ENCODE measurements around the gene RNASE4.
"Not testable (repeated sequence)": the region's sequence is repeated elsewhere in the genome, so short reads cannot be mapped to it uniquely, and the experiment has no call there.

Gene RNASE4

GRCh38 chr14:20700965-20701364, 16.6 kb downstream of the RNASE4 start:
- not testable (repeated sequence) for DNase-seq

- DNase-seq, result peak; percentile 13
These were observed 22.4 kb downstream of the RNASE4 start for GRCh38 chr14:20706657-20707355.

- no peak for DNase-seq
These were observed 23.3 kb downstream of the RNASE4 start for GRCh38 chr14:20707622-20708021.

- no peak for DNase-seq
These were observed 26.9 kb downstream of the RNASE4 start for GRCh38 chr14:20711261-20711660.

GRCh38 chr14:20711685-20712084, 27.3 kb downstream of the RNASE4 start:
- DNase-seq, result peak; percentile 96

GRCh38 chr14:20712904-20713303, 28.5 kb downstream of the RNASE4 start:
- DNase-seq, result no peak

- DNase-seq, result peak; percentile 30
These were observed 30.4 kb downstream of the RNASE4 start for GRCh38 chr14:20714593-20715250.

- DNase-seq, result no peak
These were observed 35.4 kb downstream of the RNASE4 start for GRCh38 chr14:20719777-20720176.

- no peak for DNase-seq
These were observed 36.4 kb downstream of the RNASE4 start for GRCh38 chr14:20720741-20721140.

- no peak for DNase-seq
These were observed 37.7 kb downstream of the RNASE4 start for GRCh38 chr14:20722016-20722415.

- DNase-seq, result peak; percentile 39
These were observed 39.1 kb downstream of the RNASE4 start for GRCh38 chr14:20723488-20723887.

GRCh38 chr14:20726121-20726520, 41.8 kb downstream of the RNASE4 start:
- DNase-seq, result not testable (repeated sequence)

- DNase-seq, result no peak
These were observed 42.2 kb downstream of the RNASE4 start for GRCh38 chr14:20726531-20726930.

GRCh38 chr14:20730891-20731290, 46.5 kb downstream of the RNASE4 start:
- DNase-seq, result no peak

GRCh38 chr14:20732477-20732876, 48.1 kb downstream of the RNASE4 start:
- DNase-seq, result no peak

- no peak for DNase-seq
These were observed 48.7 kb downstream of the RNASE4 start for GRCh38 chr14:20732979-20733635.

GRCh38 chr14:20733684-20734429, 49.5 kb downstream of the RNASE4 start:
- no peak for DNase-seq

GRCh38 chr14:20734430-20734806, 50.1 kb downstream of the RNASE4 start:
- no peak for DNase-seq

- not testable (repeated sequence) for DNase-seq
These were observed 53.9 kb downstream of the RNASE4 start for GRCh38 chr14:20738292-20738691.

GRCh38 chr14:20742132-20742531, 57.8 kb downstream of the RNASE4 start:
- DNase-seq, result no peak

GRCh38 chr14:20743556-20743955, 59.2 kb downstream of the RNASE4 start:
- no peak for DNase-seq

- no peak for DNase-seq
These were observed 61.4 kb downstream of the RNASE4 start, which contains the start of gene EDDM3A for GRCh38 chr14:20745571-20746358. EDDM3A (plus strand) TSS chr14:20745887; CDS start chr14:20747581, 1,694 bp downstream.
